DOHH2 (cell line): ENCODE data around the gene RNPS1.

Experiments used
- H3F3A ChIP-seq: fragments of 200-600 bp; sonication (generic), shearing (Covaris generic); 2 replicates; pipeline ENCODE4 v1.6.0; 2016; ENCODE audit warnings: antibody characterized with exemption, mild to moderate bottlenecking; ENCODE audit not compliant: control insufficient read depth, insufficient read depth
- H3K27ac ChIP-seq: fragments of 200-600 bp; sonication (generic); 2 replicates; pipeline ENCODE4 v1.5.1; 2014; ENCODE audit warnings: low read depth, mild to moderate bottlenecking, low read length, moderate library complexity
- H3K27me3 ChIP-seq: fragments of 200-600 bp; sonication (generic); 2 replicates; pipeline ENCODE4 v1.6.1; 2014; ENCODE audit warnings: mild to moderate bottlenecking, low read length, mixed read lengths; ENCODE audit not compliant: control insufficient read depth
- H3K36me3 ChIP-seq: fragments of 200-600 bp; sonication (generic); 2 replicates; pipeline ENCODE4 v1.6.1; 2014; ENCODE audit warnings: mild to moderate bottlenecking, low read length, moderate library complexity, mixed read lengths; ENCODE audit not compliant: control insufficient read depth
- H3K4me1 ChIP-seq: fragments of 200-600 bp; sonication (generic); 2 replicates; pipeline ENCODE4 v1.6.1; 2014; ENCODE audit warnings: mild to moderate bottlenecking, low read length, mixed read lengths; ENCODE audit not compliant: control insufficient read depth
- H3K4me2 ChIP-seq: fragments of 200-600 bp; sonication (generic); 2 replicates; pipeline ENCODE4 v1.6.0; 2014; ENCODE audit warnings: mild to moderate bottlenecking, low read length, moderate library complexity
- H3K4me3 ChIP-seq: fragments of 200-600 bp; sonication (generic); 2 replicates; pipeline ENCODE4 v1.5.1; 2014; ENCODE audit warnings: mild to moderate bottlenecking, low read length, mixed read lengths
- H3K79me2 ChIP-seq: fragments of 200-600 bp; sonication (generic); 2 replicates; pipeline ENCODE4 v1.6.1; 2014; ENCODE audit warnings: mild to moderate bottlenecking, low read length, mixed read lengths; ENCODE audit not compliant: control insufficient read depth
- H3K9me2 ChIP-seq: fragments of 200-600 bp; sonication (generic); replicated peaks from 2 replicates; pipeline ENCODE4 v1.6.1; 2014; ENCODE audit warnings: mild to moderate bottlenecking, low read length, mixed read lengths; ENCODE audit not compliant: control insufficient read depth
- H3K9me3 ChIP-seq: fragments of 200-600 bp; sonication (generic); 2 replicates; pipeline ENCODE4 v1.6.1; 2014; ENCODE audit warnings: antibody characterized with exemption, low read length, mixed read lengths; ENCODE audit not compliant: control insufficient read depth, insufficient read depth
- H4K20me1 ChIP-seq: fragments of 200-600 bp; sonication (generic); 2 replicates; pipeline ENCODE4 v1.6.0; 2014; ENCODE audit warnings: low read depth, mild to moderate bottlenecking, antibody characterized with exemption, low read length, moderate library complexity; ENCODE audit not compliant: control insufficient read depth, insufficient read depth
- CTCF ChIP-seq: fragments of 200-600 bp; sonication (generic); IDR thresholded peaks from one replicate; pipeline ENCODE4 v1.5.1; 2014; ENCODE audit warnings: antibody characterized with exemption, mild to moderate bottlenecking, low read depth, low read length; ENCODE audit not compliant: poor library complexity, severe bottlenecking
- EZH2phosphoT487 ChIP-seq: fragments of 200-600 bp; sonication (generic); IDR thresholded peaks from 2 replicates; pipeline ENCODE4 v1.6.1; 2017; ENCODE audit warnings: borderline replicate concordance, mild to moderate bottlenecking, antibody characterized with exemption, low read length, moderate library complexity, mixed read lengths

Gene RNPS1

GRCh38 chr16:2286550-2286949 is 18.6 kb upstream of the RNPS1 start:
- H3K27me3 ChIP-seq = no peaks in the 10 kb centered on the region
- no peaks in the 10 kb centered on the region for H3K36me3 ChIP-seq
- no peaks in the 10 kb centered on the region for H3K4me1 ChIP-seq
- no peaks in the 10 kb centered on the region for H3K79me2 ChIP-seq
- no peaks in the 10 kb centered on the region for H3F3A ChIP-seq
- no peak overlapping the region for H3K4me3 ChIP-seq
- no peak overlapping the region for H3K27ac ChIP-seq
- no peak for TF ChIP-seq EZH2phosphoT487
- TF ChIP-seq CTCF = no peak
- H3K9me2 ChIP-seq = no peaks in the 10 kb centered on the region
- no peaks in the 10 kb centered on the region for H4K20me1 ChIP-seq
- no peak overlapping the region for H3K4me2 ChIP-seq
- H3K9me3 ChIP-seq = no peaks in the 10 kb centered on the region

- Histone ChIP-seq H3K9me2 (no peaks in the 10 kb centered on the region), H4K20me1 (no peaks in the 10 kb centered on the region), H3K36me3 (no peaks in the 10 kb centered on the region), H3K9me3 (no peaks in the 10 kb centered on the region), H3K4me2 (no peak overlapping the region), H3K27ac (no peak overlapping the region), H3F3A (no peaks in the 10 kb centered on the region), H3K79me2 (no peaks in the 10 kb centered on the region), H3K27me3 (no peaks in the 10 kb centered on the region), H3K4me3 (no peak overlapping the region), H3K4me1 (no peaks in the 10 kb centered on the region)
- TF ChIP-seq CTCF (no peak), EZH2phosphoT487 (no peak)
Observed at GRCh38 chr16:2285731-2286191, 17.8 kb upstream of the RNPS1 start.

DNA sequence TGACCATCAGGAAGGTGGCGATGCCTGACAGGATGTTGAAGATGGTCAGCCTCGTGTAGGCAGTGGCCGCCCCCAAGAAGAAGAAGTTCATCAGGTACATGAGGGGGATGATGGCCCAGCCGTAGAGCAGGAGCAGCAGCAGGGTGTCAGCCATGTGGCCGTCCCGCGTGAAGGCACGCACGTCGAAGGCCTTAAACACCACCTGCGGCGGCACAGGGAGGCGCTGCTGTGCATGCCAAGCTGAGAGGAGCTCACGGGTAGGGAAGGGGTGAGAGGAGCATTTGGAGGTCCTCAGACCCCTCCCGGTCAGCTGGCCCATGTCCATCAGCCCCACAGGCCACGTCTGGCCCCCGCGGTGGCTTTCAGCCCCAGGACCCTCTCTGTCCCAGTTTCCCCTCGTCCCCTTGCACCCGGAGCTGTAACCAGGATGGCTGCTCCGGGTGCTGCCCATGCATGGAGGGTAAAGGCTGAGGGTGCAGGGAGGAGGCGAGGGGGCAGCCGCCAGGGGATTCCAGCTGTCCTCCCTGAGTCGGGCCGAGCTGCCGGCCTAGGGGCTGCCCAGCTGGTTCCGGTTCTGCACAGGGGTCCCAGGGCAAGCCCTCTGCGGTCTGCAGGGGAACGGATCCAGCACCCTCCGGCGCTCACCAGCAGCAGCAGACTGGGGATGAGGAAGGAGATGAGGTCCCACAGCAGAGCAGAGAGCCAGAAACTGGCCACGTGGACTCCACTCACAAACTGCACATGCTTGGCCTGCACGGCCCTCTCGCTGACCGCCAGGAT is 17.1 kb upstream of the RNPS1 start:
- Histone ChIP-seq H3F3A (no peaks in the 10 kb centered on the region), H3K4me2 (no peak overlapping the region), H3K9me2 (no peaks in the 10 kb centered on the region), H3K4me1 (no peaks in the 10 kb centered on the region), H3K27ac (no peak overlapping the region), H3K9me3 (no peaks in the 10 kb centered on the region), H4K20me1 (no peaks in the 10 kb centered on the region), H3K4me3 (no peak overlapping the region), H3K27me3 (no peaks in the 10 kb centered on the region), H3K36me3 (no peaks in the 10 kb centered on the region), H3K79me2 (no peaks in the 10 kb centered on the region)
- TF ChIP-seq EZH2phosphoT487 = no peak
- no peak for TF ChIP-seq CTCF
